Measurements from ENCODE around the gene ACSF3. TPM values are rescaled to one million over a fixed set of nuclear protein-coding genes. Genes with fewer than 3 reads are reported as not detected.

Gene ACSF3
- total RNA-seq, result 19.3 and 24.7 TPM in 2 replicates

DNA sequence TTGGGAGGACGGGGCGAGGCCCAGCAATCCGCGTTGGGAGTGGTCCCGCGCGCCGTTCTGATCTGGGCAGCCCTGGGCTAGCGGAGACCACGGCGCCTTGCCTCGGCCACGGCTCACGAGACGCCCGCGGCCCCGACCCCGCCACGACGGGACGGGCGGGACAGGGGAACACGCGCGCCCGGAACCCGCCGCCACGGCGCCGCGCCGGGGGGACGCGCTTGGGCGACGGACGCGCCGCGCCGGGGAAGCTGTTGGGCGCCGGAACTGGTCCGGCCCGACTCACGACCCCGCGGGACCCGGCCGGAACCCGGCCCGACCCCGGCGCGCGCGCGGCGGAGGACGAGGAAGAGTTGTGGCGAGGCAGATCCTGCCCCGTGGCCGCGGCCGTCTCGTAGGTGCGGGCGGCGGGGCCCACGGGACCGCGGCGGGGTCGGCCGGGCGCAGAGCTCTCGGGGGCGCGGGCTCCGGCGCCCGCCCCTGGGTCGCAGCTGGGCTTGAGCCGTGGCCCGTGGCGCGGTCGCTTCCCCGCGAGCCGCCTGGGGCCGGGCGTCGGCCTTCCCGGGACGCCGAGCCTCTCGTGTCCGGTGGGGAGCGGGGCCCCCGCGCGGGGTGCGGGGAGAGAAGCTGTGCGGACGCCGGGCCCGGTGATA, at the start of gene ACSF3:
TSS of gene ACSF3 (plus strand) at position 251 of the 650 bp plus-strand sequence. CDS start 6,830 bp downstream, outside the sequence.

DNA sequence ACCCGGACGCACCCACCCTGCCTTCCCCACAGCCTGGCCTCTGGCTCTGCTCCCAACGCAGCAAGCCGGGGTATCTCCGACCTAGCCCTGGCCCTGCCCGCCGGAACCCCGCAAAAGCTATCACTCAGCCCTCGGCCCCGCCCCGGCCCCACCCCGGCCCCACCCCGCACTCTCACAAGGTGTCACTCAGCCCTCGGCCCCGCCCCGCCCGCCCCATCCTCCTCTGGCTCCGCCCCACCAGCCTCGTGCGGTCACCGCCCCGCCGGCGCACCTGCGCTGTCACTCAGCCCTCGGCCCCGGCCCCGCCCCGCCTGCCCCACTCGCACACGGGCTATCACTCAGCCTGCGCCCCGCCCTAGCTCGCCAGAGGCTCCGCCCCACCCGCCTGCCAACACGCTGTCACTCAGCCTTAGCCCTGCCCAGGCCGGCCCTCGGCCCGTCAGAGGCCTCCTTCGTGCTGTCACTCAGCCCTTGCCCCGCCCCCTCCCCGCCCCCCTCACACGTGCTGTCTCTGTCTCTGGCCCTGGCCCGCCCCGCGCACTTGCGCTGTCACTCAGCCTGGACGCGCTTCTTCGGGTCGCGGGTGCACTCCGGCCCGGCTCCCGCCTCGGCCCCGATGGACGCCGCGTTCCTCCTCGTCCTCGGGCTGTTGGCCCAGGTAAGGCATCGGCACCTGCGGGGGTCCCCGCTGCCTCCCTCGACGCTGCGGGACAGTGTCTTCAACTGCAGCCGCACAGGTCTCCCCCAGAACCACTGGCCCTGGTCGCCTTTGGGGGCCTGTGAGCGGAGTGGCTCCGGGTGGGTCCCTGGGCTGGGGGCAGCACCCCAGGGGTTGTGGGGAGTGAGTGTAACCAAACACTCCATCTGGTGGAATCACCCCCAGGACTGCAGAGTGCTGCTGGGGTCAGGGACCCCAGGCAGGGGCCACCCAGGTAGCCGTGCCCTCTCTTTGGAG, 77.8 kb downstream of the ACSF3 start, which contains the start of gene CDH15:
TSS of gene CDH15 (plus strand) at position 533 of the 955 bp plus-strand sequence. CDS start at position 617, 84 bp downstream.

DNA sequence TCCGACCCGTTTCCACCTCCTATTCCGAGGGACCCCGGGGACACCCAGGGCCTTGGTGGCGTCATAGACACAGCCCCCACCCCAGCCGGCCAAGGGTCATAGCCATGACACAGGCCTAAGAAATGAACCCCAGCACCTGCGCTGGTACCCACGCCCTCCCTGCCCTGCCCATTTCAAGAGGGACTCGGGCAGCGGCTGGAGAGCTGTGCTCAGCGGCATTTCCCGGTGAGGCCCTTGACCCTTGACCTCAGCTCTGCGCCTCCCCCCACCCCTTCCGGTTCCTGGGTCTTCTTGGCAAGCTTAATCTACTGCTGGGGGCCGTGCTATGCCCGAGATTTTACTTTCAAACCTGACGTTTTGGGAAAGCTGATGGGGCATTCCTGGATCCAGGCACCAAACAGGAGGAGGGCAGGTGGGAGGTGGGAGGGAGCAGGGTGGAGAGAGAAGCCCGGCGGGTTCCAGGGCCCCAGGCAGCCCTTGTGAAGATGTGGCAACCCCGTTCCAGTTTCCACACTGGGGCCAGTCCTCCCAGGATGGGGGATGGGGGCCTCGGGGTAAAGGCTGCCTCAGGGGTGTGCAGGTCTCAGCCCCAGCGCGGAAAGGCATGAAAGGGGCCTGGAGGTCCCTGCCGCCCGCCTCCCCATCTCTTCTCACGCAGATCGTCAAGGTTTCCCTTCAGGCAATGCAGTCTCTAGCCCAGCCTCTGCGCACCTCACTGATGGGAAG, 106.6 kb downstream of the ACSF3 start, which contains the start of gene SLC22A31:
TSS of gene SLC22A31 (minus strand) at position 414 of the 726 bp plus-strand sequence. CDS start at position 378, 36 bp downstream.

Other genes starting within 250 kb of the ACSF3 start
- gene GALNS, start 236.9 kb upstream of the ACSF3 start, total RNA-seq, result 18.5 and 25.1 TPM in 2 replicates
- gene TRAPPC2L, start 236.7 kb upstream of the ACSF3 start, total RNA-seq, result 55.5 and 83.8 TPM in 2 replicates
- gene PABPN1L, start 227.2 kb upstream of the ACSF3 start, total RNA-seq, result not detected in 2 replicates
- gene CBFA2T3, start 116.6 kb upstream of the ACSF3 start, total RNA-seq, result not detected in 2 replicates
- 0.28 and 0.65 TPM in 2 replicates for gene CDH15, start 77.9 kb downstream of the ACSF3 start, total RNA-seq
- 0.28 and 1.0 TPM in 2 replicates for gene SLC22A31, start 106.7 kb downstream of the ACSF3 start, total RNA-seq
- gene ZNF778, start 123.9 kb downstream of the ACSF3 start, total RNA-seq, result 5.5 and 8.5 TPM in 2 replicates

All from smooth muscle cell of bladder (primary cell).